Measurements from ENCODE around the gene NME1. TPM values are rescaled to one million over a fixed set of nuclear protein-coding genes. Genes with fewer than 3 reads are reported as not detected.

NME1 gene
- total and polyA plus RNA-seq, 10 of the 15 experiments (the other 5 are each of a cell fraction or from before 2014, with no cell fraction given) = 273 to 1,362 (median 455) TPM

GRCh38 chr17:51180486-51180885 lies 27.1 kb downstream of the NME1 start (continued):
- TF ChIP-seq ZBTB11 (CRISPR knock-in tag; IDR thresholded peaks at IDR 0.05) = no peak

GRCh38 chr17:51184124-51184523 lies 30.8 kb downstream of the NME1 start:
- no TSS peak for BruUV-seq (replicated peaks)
- DNase-seq (ENCODE audit: low read depth, low spot score) = no peak
- H3K36me3 ChIP-seq (ENCODE audit: control insufficient read depth in 2 of 2, insufficient read depth in 2 of 2, low read length in 1 of 2) = peaks cover 2 to 7% of the 10 kb centered on the region in 2 experiments; a peak in 3 of 4 replicates
- no peak overlapping the region for H3K9ac ChIP-seq (ENCODE audit: control insufficient read depth, insufficient read depth, low read length)
- H3K79me2 ChIP-seq (ENCODE audit: control insufficient read depth, insufficient read depth, low read length) = no peaks in the 10 kb centered on the region
- H3K27me3 ChIP-seq (replicated peaks in 1 of 2; ENCODE audit: control insufficient read depth in 2 of 2, insufficient read depth in 2 of 2, low read length in 1 of 2) = no peaks in the 10 kb centered on the region
- no peak overlapping the region for H2AFZ ChIP-seq (ENCODE audit: control insufficient read depth, low read depth, low read length)
- CTCF ChIA-PET = interaction anchor here (1.3 kb wide), 1 partner anchor 9 kb away, joined by 3 read pairs; no protein-coding TSS in a partner anchor
- ATAC-seq = no peak
- H3K9me3 ChIP-seq (replicated peaks; ENCODE audit: control insufficient read depth, insufficient read depth, low read length) = no peaks in the 10 kb centered on the region
- no peaks in the 10 kb centered on the region for H4K20me1 ChIP-seq (ENCODE audit: control insufficient read depth, insufficient read depth)
- in situ Hi-C loops (cut with MboI) = loop anchor here (10.0 kb wide), 1 partner anchor 351 kb away; no protein-coding TSS in a partner anchor
- no peak overlapping the region for H3K4me2 ChIP-seq (ENCODE audit: control insufficient read depth, insufficient read depth)
- TF ChIP-seq CTCF (IDR thresholded peaks at IDR 0.05 in 2 of 3, conservative IDR thresholded peaks at IDR 0.05 in 1 of 3; ENCODE audit: control insufficient read depth in 2 of 3, extremely low read depth in 1 of 3, insufficient read depth in 1 of 3, low read depth in 3 of 3, low read length in 3 of 3) (no peak), POLR2AphosphoS5 (IDR thresholded peaks at IDR 0.05; ENCODE audit: low read length) (no peak), SMAD5 (IDR thresholded peaks at IDR 0.05; ENCODE audit: low read depth) (no peak), RAD21 (IDR thresholded peaks at IDR 0.05; ENCODE audit: insufficient read depth, low read depth, low read length) (no peak), YY1 (IDR thresholded peaks at IDR 0.05; ENCODE audit: low read depth, low read length) (no peak), KDM1A (IDR thresholded peaks at IDR 0.05; ENCODE audit: borderline replicate concordance) (no peak), BHLHE40 (IDR thresholded peaks at IDR 0.05; ENCODE audit: borderline replicate concordance in 1 of 2, low read depth in 2 of 2, low read length in 1 of 2) (no peak), TCF12 (IDR thresholded peaks at IDR 0.05; ENCODE audit: low read depth, low read length) (no peak), HDAC6 (IDR thresholded peaks at IDR 0.05; ENCODE audit: unreplicated experiment) (no peak), PAX5 (IDR thresholded peaks at IDR 0.05; ENCODE audit: borderline replicate concordance, low read depth, low read length) (no peak), TCF7 (IDR thresholded peaks at IDR 0.05; ENCODE audit: borderline replicate concordance) (no peak), MTA2 (IDR thresholded peaks at IDR 0.05; ENCODE audit: low read depth) (no peak), CEBPB (IDR thresholded peaks at IDR 0.05; ENCODE audit: borderline replicate concordance in 1 of 2, low read depth in 2 of 2, low read length in 2 of 2) (no peak), PAX8 (IDR thresholded peaks at IDR 0.05) (no peak), POU2F2 (IDR thresholded peaks at IDR 0.05; ENCODE audit: borderline replicate concordance, low read depth, low read length) (no peak), RB1 (IDR thresholded peaks at IDR 0.05; ENCODE audit: borderline replicate concordance) (no peak), SRF (IDR thresholded peaks at IDR 0.05; ENCODE audit: low read depth in 2 of 2, low read length in 2 of 2) (no peak), STAT1 (conservative IDR thresholded peaks at IDR 0.05) (no peak)
- POLR2A ChIA-PET = interaction anchor here (1.1 kb wide), 1 partner anchor 8 kb away, joined by 4 read pairs; no protein-coding TSS in a partner anchor
- no peaks in the 10 kb centered on the region for H3K4me1 ChIP-seq (ENCODE audit: control insufficient read depth, insufficient read depth, low read length)
- RAD21 ChIA-PET (ENCODE audit: unreplicated experiment) = no interaction called here
- SMC1A ChIA-PET (ENCODE audit: uncharacterized antibody, unreplicated experiment) = interaction anchor here (0.7 to 1.3 kb wide), 2 partner anchors 31 to 48 kb away, joined by 3 to 4 read pairs; partner anchors contain the start of gene NME1
- no peak overlapping the region for H3K27ac ChIP-seq (ENCODE audit: control insufficient read depth, insufficient read depth)
- intact Hi-C loops (cut with micrococcal nuclease; ENCODE audit: unreplicated experiment) = no loop called here
- no peak for FAIRE-seq
- WGBS (ENCODE audit: insufficient coverage, insufficient replicate concordance, low lambda C conversion rate, missing lambda C conversion rate) = 100% methylated on average over 1 of the region's 1 CpG
- H3K4me3 ChIP-seq = no peak overlapping the region

Data from GM12878 (cell line).